Measurements from ENCODE around the gene COPS6.

The COPS6 gene

DNA sequence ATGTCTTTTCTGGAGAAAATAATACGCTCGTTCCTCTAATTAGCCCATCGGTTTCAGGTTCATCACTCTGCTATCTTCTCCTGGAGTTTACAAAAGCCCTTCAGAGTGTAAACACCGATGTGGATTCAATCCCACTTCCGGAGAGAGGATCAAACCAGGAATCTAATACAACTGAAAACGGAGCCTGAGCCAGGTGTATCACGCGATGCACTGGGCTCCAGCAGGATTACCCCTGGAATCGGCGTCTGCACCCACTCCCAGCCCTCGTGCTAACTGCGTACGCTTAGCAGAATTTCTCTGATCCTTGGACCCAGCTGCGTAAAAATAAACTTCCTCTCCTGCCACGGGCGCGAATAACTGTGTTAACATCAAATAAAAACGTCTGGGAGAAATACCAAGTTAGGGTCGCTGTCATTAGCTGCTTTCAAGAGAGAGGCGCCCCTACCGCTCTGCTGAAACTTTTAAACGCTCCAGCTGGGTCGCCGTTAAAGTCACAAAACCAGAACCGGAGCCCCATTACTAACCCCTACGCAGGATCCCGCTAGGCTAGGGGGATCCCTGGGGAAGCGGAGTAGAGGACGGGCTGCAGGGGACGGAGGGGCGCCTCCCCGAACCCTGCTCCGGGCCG is 7.7 kb upstream of the COPS6 start:
- no peak for DNase-seq (ENCODE audit: low spot score)

GRCh38 chr7:100081535-100082102 is 7.2 kb upstream of the COPS6 start, which contains the start of gene ZNF3:
ZNF3 (minus strand) TSS chr7:100081723; CDS start chr7:100077357, 4,366 bp downstream.
- DNase-seq (ENCODE audit: low spot score) = peak; percentile 94

DNA sequence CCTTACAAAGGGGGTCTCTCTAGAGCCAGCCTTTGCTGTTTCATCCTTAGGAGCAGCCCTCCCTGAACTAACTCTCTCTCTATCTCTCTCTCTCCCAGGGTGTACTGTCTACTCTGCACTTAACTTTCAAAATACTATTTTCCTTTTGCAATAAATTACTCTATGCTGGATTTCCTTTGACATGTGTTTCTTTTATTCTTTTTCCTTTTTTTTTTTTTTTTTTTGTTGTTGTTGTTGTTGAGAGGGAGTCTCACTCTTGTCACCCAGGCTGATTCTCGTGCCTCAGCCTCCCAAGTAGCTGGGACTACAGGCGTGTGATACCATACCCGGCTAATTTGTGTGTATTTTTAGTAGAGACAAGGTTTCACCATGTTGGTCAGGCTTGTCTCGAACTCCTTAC is 5.8 kb upstream of the COPS6 start:
- no peak for DNase-seq (ENCODE audit: low spot score)

DNA sequence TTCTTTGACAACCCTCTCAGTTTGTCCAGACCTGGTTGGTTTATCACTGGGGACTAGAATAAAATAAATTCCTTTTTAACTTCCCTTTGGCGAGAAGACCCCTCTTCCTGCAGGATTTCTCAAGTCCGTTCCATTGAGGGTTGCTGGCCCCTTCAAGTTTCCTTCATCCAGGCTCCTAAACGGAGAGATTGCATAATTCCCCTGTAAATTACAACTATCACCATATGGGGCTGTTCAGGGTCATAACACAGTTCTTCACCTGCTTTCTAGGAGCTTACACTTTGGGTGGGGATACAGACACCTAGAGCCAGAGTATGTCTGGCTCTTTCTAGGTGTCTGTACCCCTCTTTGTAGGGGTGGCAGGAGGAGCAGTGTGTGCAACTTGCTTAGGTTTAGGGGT is 3.3 kb upstream of the COPS6 start:
- DNase-seq (ENCODE audit: low spot score) = no peak

DNA sequence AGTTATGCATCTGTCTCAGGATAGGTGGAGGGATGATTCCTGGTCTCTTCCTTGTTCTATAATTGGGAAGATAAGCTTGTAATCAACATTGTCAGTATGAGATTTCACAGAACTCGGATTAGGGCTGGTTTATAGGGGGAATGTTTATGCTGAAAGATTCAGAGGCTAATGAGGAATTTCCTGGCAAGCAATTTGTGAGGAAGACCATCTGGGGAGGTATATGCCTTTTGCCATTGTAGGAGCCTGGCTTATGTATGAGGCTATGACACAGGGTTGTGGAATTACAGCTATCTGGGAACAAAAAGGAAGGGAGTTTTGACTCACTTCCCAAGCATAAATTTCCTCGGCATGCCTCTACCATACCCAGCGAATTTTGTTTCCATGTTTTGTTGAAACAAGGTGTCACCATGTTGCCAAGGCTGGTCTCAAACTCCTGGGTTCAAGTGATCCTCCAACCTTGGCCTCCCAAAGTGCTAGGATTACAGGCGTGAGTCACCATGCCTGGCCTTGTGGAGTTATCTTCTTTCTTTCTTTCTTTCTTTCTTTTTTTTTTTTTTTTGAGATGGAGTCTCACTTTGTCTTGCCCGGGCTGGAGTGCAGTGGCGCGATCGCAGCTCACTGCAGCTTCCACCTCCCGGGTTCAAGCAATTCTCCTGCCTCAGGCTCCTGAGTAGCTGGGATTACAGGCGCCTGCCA is 1.6 kb upstream of the COPS6 start:
- DNase-seq (ENCODE audit: low spot score) = peak; percentile 91

DNA sequence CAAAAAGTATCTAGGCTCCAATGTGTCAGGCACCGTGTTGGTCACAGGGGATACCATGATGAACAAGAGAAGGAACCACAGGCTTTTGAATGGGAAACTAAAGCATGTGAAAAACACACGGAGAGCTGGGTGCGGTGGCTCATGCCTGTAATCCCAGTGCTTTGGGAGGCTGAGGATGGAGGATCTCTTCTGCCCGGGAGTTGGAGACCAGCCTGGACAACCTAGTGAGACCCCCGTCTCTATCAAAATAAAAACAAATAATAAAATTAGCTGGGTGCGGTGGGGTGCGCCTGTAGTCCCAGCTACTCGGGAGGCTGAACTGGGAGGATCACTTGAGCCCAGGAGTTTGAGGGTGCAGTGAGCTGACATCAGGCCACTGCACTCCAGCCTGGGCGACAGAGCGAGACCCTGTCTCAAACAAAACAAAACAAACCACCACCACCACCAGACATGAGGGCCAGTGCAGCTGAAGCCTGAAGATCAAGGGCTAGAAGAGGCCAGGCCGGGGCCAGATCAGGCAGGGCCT is 611 bp upstream of the COPS6 start:
- DNase-seq (ENCODE audit: low spot score) = no peak

DNA sequence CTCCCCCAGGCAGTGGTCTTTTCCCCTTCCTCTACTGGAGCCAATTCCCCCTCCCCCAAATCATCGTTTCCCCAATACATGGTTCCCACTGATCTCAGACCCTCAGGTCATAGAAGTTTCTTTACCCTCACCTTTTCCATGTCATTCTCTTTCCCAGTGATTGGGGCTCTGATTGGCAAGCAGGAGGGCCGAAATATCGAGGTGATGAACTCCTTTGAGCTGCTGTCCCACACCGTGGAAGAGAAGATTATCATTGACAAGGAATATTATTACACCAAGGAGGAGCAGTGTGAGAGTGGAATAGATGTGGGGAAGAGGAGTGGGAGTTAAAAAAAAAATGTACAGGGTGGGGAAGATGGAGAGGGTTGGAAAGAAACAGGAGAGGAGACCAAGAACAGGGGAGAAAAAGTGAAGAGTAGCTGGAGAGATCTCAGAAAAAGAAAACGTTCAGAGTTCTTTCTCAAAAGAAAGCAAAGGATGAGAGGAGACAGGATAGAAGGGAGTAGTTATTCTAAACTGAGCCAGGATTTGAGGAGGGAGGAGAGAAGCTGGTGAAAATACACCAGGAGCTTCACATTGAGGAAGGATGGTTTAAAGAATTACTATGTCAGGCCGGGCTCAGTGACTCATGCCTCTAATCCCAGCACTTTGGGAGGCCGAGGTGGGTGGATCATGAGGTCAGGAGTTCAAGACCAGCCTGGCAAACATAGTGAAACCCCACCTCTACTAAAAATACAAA is 858 bp downstream of the COPS6 start:
- DNase-seq (ENCODE audit: low spot score) = no peak

DNA sequence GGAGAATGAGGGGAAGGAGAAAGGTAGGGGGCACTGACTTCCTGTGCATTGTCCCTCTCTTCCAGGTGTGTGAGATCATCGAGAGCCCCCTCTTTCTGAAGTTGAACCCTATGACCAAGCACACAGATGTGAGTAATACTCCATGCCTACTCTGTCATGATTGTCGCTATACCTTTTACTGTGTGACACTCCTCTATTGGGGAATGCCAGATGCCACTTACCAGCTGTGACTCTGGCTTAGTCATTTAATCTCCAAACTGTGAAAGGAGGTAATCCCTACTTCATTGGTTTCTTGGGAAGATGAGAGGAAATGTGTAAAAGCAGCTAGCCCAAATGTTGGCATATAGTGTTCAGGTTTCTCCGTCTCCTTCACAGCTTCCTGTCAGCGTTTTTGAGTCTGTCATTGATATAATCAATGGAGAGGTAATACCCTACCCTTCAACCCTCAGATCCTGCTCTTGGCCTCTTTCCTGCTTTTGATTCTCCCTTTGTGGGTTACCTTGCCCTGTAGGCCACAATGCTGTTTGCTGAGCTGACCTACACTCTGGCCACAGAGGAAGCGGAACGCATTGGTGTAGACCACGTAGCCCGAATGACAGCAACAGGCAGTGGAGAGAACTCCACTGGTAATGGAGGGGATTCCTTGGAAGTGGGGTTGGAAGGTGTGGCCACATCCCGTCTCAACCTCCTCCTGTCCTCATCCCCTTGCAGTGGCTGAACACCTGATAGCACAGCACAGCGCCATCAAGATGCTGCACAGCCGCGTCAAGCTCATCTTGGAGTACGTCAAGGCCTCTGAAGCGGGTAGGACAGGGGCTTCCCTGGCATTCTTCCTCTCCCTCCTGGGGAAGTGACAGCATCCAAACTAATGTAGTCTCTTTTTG is 2.0 kb downstream of the COPS6 start:
- DNase-seq (ENCODE audit: low spot score) = no peak

DNA sequence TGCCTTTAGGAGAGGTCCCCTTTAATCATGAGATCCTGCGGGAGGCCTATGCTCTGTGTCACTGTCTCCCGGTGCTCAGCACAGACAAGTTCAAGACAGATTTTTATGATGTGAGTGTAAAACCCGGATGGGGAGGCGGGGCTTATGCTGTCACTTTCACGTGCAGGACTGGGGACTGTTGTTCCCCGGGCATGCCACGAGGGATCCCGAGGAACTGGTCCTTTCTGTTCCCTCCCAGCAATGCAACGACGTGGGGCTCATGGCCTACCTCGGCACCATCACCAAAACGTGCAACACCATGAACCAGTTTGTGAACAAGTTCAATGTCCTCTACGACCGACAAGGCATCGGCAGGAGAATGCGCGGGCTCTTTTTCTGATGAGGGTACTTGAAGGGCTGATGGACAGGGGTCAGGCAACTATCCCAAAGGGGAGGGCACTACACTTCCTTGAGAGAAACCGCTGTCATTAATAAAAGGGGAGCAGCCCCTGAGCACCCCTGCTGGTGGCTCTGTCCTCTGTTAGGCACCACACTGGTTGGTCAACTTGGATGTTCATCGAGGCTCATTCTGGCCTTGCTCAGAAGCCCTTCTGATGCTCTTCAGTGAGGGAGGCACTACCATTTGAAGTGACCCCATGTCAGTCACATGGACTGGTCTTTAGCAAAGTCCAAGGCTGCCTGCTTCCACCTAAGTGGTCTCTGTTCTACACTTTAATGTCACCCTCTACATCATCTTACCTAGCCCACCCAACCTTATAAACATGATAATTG is 2.8 kb downstream of the COPS6 start:
- no peak for DNase-seq (ENCODE audit: low spot score)

DNA sequence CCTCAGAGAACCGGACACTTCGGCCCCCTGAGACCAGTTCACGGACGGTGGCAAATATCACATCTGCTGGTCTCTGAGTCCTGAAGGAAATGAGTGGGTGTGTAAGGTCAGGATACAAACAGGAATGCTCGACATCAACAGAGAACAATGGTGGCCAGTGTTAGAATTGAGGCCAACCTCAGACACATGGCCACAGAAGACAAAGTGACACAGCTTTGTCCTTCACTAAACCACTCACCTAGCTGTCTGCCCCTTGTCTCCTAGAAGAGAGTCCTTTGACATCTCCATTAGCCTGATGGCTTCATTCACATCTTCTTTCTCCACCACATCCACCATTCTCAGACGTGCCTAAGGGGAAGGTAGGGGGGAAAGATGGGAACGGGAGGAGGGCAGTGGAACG is 4.3 kb downstream of the COPS6 start:
- DNase-seq (ENCODE audit: low spot score) = no peak

- no peak for DNase-seq (ENCODE audit: low spot score)
Measured at GRCh38 chr7:100093498-100093897, 4.7 kb downstream of the COPS6 start.

- no peak for DNase-seq (ENCODE audit: low spot score)
Measured at GRCh38 chr7:100093925-100094486, 5.2 kb downstream of the COPS6 start.

- DNase-seq (ENCODE audit: low spot score) = no peak
Measured at GRCh38 chr7:100095289-100095688, 6.5 kb downstream of the COPS6 start.

DNA sequence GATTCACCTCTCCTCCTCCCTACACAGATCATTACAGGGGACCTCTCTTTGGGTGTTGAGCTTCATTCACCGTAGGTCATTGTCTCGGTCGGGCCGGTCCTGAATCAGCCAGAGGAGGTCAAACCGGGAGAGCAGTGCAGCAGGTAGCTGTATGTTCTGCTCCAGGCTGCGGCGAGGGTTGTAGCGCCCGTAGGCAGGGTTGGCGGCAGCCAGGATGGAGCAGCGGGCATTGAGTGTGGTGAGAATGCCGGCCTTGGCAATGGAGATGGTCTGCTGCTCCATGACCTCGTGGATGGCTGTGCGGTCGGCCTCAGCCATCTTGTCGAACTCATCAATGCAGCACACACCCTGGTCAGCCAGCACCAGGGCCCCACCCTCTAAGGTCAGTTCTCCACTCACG is 6.9 kb downstream of the COPS6 start:
- no peak for DNase-seq (ENCODE audit: low spot score)

DNA sequence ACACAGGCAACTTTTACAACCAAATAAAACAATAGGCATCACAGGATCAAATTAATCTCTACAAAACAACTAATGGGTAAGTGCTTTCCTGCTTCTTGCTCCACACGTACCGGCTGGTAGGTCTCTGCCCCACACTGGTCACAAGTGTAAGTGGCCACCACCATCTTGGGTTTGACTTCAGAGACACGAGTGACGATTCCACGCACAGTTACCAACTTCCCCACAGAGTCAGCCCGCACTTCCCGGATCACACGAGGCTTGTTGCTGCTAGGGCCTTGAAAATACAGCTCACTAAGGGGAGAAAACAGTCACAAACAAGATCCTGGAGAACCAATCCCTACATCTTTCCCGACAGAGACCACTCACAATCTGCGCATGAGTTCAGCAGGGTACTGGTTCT is 10.1 kb downstream of the COPS6 start:
- DNase-seq (ENCODE audit: low spot score) = no peak

GRCh38 chr7:100099452-100099851 is 10.7 kb downstream of the COPS6 start:
- no peak for DNase-seq (ENCODE audit: low spot score)

DNA sequence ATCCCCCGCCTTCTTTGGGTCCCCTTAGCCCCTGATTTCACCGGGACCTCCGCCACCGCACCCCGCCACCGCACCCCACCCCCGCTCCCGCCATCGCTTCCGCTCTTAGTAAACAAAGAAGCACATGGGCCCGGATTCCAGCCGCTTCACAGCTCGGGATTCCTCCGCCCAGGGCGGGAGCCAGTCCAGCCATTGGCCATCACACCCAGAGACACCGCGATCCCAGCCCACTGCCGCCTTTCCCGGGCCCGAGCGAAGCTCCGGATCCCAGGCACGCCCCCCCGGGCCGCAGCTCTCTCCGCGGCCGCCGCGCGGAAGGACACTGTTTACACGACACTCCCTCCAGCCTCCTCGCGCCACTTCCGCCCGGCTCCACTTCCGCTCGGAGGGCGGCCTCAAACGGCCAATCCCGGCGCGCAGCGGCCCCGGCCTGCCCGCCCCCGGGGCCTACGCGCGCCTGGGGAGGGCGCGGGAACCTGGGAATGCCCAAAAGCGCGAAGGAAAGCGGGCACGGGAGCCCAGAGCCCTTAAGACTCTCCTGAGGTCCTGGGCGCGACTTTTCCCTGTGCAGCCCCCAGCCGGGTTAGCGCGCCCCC is 11.7 kb downstream of the COPS6 start:
- peak; percentile 97 for DNase-seq (ENCODE audit: low spot score)

GRCh38 chr7:100101016-100101862 is 12.5 kb downstream of the COPS6 start, which contains the start of the genes AP4M1 and MCM7:
AP4M1 (plus strand) TSS chr7:100101643; CDS start chr7:100101715, 72 bp downstream.
MCM7 (minus strand) TSS chr7:100101397; CDS start chr7:100101294, 103 bp downstream.
- DNase-seq (ENCODE audit: low spot score) = peak; percentile 99
